Pulmonary artery endothelial cell (primary cell): ENCODE results near the gene STON2. TPM values are rescaled to one million over a fixed set of nuclear protein-coding genes. Genes with fewer than 3 reads are reported as not detected.
"Not testable (repeated sequence)": the region's sequence is repeated elsewhere in the genome, so short reads cannot be mapped to it uniquely, and the experiment has no call there.

Source experiments
- DNase-seq: peaks from one replicate; pipeline ENCODE4 v3.0.0-alpha.2; 2011; ENCODE audit warnings: low read depth, low spot score
- total RNA-seq: library from RNA; depleted of rRNA; stranded (reverse); fragments of >200 nt; gene quantifications from 2 replicates; pipeline ENCODE4 v1.2.3, GENCODE V29; 2014

Gene STON2
- total RNA-seq, 1 donor from 2014 or later, result 0.13 TPM

DNA sequence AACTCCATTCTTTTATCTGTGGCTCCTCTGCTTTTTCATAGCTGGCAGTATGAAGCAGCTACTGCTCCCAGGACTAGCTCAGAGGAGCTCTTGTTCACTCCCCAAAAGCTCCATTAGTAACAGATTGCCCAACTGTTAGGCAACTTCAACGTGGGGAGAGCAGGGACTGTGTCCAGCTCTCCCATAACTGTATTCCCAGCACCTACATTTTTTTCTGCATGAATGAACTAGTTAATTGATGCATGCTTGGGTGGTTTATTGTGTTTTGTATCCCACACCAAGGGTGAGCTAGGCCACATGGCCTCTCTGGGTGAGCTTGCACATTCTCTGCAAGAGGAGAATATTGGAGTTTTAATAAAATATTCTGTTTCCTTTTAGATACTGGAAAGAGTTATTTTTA, 15.2 kb downstream of the STON2 start:
- DNase-seq, result no peak

DNA sequence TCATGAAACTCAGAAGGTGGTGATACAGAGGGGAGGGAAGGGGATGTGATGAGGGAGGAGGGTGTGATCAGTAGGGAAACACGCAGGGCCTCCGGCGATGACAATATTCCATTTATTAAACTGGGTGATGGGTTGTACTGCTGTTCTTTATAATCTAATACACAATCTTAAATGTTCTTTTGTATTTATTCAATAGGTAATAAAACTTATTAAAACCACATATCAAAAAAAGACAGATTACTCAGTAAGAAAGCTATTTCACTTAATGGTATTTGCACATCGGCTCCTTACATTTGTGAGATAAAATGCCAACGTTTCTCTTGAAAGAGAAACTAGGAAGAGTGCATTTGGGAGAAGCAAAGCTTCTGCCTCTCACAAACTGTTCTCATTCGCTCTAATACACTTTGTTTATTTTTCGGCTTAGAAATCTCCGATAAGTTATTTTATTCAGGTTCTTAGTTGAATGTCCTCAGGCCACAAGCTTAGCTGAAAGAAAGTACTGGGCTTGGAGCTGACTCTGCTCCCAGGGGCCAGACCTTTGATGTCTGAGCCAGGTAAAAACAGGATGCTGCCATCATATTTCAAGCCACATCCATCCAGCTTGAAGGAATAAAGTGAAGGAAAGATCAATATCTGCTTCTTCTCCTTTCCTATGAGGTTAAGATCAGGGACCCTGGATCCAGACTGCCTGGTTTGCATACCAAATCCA, 17.5 kb downstream of the STON2 start:
- DNase-seq, result no peak

DNA sequence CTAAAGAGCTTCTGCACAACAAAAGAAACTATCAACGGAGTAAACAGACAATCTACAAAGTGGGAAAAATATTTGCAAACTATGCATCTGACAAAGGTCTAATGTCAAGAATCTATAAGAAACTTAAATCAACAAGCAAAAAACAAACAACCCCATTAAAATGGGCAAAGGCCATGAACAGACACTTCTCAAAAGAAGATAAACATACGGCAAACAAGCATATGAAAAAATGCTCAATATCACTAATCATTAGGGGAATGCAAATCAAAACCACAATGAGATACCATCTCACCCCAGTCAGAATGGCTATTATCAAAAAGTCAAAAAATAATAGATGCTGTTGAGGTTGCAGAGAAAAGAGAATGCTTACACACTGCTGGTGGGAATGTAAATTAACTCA, 20.1 kb downstream of the STON2 start:
- not testable (repeated sequence) for DNase-seq

DNA sequence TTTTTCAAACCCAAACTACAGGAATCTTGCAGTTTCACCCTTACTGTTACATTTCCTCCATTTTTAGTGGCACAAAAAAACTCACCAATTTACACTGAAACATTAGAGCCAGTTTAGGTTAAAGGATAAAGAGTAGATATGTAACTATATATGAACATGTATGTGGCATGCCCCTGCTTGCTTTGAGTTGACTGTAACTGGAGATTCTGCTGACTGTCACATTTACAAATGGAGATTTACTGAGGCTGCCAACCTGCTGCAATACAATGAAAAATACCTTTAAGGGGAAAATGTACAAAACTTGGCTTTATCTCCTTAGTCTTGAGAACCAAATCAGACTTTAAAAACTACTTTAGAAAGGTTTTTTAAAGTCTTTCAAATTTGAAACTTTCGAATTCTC, 28.3 kb downstream of the STON2 start:
- DNase-seq, result no peak

DNA sequence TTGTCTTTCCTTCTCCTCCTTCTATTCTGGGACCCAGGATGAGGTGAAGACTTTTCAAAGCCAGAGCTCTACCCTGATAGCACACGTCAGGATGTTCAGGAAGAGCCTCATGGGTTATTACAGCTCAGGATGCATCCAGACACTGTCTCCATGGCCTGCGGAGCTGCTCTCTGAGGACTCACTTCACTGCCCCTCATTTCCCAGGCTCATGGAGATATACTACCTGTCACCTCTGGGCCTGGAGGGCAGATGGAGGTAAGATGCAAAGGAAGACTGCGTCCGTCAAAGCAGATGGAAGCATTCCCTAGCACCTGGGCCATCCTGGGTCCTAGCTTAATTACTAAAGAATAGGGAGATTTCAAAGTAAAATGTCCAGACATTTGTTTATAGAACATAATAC, 32.6 kb downstream of the STON2 start:
- DNase-seq, result no peak

DNA sequence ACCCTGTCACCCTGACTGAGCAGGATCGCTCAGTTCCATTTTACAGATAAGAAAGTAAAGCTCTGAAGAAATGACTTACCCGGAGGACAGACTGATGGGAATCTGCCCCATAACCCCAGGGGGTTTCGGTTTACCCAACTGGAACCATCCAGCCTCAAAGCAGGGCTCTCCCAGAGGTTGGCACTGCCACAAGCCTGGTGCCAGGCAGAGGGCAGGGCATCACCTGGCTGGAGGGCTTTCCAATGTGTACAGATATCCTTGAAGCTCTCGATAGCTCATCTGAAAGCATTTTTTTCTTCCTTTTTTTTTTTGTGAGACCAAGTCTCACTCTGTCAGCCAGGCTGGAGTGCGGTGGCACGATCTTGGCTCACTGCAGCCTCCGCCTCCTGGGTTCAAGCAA, 33.2 kb downstream of the STON2 start:
- DNase-seq, result no peak

DNA sequence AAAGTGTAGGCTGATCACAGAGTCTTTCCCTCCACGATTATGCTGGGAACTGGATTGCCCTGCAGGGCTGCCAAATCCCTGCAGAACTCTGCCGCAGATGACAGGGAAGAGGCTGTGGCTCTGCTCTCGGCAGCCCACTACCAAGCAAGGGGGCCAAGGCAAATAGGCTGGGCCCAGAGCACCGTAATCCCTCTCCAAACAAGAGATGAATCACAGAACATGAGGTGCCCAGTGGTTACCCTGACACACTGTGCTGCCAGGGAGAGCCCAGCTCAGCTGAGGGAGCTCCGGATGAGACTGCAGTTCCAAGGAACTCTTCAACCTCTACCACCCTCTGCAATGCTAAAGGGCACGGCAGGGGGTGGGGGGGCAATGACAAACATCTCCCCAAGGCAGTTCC, 33.9 kb downstream of the STON2 start:
- DNase-seq, result no peak

DNA sequence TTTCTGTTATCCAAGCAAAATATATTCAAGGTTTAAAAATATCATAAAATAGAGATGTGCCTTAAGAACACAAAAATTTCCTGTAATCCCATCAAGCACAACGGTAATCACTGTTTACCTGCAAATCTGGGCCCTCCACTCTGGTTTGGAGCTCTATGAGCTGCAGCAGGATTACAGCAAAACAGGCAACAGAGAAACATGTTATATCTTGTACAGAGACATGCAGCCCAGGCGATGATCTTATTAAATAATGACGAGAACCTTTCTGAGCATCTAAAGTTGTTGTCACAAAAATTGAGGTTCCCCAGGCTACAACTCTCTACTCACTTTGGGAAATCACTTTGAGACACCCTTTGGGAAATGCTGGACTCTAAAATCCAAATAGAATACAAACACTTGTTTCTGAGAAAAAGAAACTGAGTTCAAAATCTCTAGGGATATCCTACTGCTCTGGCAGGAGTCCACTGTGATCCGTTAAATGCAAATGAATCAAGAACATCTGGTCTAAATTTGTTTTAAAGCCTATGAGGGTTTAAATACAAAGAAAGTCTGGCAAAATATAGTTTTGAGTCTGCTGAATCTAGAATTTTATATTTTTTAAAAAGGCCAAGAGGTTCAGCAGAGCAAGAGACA, 36.3 kb downstream of the STON2 start:
- no peak for DNase-seq

DNA sequence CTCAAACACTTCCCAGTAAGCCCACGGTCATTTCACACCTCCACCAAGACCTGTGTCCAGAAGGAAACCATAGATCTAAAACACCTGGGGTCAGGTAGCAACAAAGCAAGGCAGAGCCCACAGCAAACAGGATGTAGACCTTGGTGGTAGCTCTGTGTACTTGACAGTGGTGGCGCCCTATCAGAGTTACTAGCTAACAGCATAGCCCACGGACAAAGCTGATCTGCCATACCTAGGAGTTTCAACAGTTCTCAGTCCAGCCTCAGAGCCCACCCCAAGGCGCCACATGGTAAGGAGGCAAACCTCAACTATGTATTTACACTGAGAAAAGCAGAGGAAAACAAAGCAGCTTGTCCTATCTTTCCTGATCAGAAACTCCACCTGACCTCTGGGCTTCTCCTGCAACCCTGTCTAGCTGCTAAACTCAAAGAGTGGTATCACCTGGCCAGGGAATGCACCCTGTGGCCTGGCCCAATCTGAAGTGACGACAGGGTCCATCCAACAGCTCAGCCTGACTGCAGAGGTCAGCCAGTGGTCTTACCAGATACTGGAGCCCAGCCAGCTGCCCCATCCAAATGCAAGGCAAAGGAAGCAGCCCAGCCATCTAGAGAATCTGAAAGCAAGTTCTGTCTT, 46.3 kb downstream of the STON2 start:
- DNase-seq, result no peak

DNA sequence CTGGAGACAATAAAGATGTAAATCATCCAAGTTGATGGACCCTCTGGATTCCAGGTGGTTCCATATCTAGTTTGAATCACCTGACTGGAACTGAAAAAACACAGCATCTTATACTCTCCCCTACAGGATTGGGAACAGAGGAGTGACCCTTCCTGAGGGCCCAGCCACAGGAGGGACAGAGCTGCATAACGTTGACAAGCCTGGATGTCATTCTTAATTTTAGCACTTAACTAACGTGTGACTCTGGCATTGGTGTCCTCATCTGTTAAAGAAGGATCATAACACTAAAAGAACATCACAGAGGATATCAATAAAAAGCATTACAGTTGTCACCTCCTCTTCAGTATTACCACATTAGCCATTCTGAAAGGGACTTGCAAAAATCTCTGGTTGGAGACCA, 47.7 kb downstream of the STON2 start:
- no peak for DNase-seq

DNA sequence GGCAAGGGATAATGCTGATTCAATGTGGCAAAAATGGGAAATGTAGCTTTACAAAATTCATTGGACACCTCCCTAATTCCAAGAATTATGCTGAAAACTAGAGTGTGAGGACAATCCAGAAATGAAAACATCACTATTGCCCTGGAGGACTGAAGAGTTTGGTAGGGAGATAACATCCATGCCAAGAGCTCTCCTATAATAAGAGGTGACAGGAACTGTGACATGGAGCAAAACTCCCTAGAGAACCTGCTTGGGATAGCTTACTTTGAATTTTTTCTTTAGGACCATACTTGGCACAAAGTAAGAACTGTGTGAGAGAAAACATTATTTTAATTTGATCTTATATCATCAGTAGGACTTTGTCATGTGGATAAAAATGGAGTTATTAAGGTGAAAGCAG, 48.9 kb downstream of the STON2 start:
- no peak for DNase-seq

DNA sequence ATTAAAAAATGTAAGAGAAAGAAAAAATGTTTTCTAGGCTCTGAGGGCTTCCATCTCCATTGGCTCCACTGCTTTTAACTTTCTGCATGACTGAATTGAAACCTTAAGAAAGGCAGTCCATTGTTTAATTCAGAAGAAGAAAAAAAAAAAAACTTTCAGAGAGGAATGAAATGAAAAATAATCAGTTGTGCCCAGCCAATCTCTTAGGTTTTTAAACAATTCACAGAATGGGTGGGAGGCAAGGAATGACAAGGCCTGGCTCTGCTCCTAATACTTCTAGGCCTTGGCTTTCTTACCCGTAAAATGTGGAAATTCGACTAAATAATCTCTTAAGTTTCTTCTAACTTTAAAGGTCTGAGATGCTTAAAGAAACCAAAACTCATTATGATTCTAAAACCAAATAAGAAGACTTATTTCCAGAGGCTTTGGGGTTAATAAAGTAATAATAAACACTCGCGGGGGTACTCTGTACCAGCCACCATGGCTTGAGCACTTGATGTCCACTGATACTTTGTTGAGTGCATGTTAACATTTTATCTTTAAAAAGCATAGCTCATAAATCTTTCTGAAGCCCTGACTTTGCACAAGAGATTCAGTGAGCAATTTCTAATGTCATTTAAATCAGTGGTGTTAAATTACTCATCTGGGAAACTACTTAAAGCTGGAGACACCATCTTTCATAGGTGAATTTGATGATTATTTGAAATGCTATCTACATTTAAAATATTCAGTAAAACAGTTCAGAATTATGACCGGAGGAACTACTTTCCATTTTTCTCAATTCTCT, 49.6 kb downstream of the STON2 start:
- no peak for DNase-seq

DNA sequence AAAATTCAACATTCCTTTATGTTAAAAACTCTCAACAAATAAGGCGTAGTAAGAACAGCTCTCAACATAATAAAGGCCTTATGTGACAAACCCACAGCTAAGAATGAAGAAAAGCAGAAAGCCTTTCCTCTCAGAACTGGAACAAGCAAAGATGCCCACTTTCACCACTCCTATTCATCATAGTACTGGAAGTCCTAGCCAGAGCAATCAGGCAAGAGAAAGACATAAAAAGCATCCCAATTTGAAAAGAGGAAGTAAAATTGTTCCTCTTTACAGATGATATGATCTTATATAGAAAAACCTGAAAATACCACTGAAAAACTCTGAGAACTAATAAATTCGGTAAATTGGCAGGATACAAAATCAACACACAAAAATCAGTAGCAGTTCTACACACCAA, 52.1 kb downstream of the STON2 start:
- DNase-seq, result no peak

DNA sequence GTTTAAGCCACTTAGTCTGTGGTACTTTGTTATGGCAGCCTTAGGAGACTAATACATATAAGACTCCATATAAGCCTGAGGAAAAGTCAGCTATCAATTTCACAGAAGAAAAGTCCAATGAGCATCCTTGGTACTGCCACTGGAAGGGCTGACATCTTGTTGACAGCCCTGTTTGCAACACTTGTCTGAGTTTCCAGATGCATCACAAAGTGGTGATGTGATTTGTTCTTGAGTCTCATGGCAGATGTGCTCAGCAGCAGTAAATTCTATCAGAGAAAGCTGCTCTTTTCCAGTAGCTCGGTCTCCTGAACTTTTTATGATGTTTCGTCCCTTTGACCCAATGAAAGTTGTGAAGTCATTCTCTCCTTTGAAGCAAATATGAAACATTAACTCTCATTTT, 54.3 kb downstream of the STON2 start:
- no peak for DNase-seq

DNA sequence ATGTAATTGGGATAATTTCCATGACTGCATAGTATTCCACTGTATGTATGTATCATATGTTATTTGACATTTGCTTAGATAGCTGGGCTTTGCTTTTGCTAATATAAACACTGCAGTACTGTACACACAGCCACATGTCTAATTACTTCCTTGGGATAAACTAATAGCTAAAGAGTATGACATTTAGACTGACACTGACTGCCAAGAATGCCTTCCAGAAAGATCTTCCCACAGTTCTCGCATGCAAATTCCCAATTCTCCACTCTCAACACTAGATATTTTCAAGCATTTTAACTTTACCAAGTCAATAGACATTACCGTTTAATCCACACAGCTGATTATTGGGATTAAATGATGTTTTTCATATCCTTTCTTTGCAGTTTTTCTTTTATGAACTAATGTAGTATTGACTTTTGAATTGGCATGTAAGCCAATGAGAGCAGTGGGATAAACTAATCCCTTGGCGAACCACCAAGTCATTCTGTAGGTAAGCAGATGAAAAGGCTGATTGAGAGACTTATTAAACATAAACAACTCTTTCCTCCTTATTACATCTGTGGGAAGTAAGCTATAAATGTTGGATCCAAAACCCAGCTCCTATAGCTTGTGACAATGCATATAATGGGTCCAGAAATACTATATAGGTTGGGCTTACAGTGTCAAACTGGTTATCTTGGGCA, 55.5 kb downstream of the STON2 start:
- DNase-seq, result no peak

DNA sequence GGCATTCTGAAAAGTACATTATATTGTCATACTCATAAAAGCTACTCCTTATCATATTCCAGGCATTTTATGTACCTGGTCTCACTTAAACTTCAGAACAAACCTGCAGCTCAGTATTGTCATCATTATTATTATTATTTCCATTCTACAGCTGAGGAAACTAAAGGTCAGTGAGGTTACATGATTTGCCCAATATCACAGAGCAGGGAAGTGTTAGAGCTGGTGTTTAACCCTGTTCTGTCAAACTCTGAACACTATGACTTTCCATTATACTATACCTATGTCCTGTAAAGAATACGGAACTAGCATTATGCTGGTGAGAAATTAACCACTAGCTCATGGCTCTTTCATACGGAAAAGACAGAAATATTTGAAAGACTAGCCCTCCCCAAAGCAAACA, 56.4 kb downstream of the STON2 start:
- DNase-seq, result no peak

DNA sequence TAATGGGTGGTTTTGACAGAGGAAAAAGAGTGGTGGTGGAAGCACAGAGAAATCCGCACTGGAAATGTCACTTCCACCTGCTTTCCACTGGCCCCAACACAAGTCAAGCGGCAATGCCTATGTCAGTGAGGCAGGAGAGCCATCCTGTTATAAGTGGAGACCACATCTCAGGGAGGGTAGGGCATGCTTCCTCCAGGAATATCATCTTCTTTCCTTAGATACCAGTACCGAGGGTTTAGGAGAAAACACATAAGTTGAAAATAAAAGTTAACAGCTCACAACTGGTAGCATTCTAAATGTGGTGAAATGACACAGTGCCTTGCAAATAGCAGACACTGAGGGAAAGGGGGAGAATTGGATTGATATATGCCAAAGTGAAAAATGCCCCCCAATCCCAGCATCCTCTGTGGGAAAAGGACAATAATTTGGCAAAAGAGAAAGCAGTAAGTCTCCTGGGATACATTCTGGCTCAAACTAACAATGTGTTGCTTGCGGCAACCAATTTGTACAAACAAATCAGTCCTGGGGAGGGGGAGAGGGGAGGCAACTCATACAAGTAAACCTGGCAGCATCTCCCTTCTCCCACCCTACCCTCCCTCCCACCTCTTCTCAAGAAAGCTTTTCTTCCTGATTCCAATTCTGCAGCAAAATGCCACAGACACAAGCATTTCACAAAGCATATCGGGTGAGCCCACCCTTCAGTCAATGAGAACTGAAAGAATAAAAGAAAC, 57.1 kb downstream of the STON2 start:
- no peak for DNase-seq

DNA sequence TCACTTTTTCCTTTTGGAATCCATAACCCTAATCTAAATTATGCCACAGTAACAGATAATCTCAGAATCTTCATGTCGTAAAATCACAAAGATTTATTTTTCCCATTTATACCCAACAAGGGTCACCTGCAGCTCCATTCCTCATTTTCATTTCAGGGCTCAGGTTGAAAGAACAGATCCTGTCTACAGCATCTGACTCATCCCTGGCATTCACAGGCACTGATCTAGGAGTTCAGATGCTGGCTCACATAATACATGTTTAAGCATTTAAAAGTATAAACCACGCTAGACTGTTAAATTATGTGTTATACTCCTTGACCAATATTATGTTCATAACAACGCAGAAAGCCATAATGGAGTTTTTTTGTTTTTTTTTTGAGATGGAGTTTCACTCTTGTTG, 58.3 kb downstream of the STON2 start:
- DNase-seq, result no peak

DNA sequence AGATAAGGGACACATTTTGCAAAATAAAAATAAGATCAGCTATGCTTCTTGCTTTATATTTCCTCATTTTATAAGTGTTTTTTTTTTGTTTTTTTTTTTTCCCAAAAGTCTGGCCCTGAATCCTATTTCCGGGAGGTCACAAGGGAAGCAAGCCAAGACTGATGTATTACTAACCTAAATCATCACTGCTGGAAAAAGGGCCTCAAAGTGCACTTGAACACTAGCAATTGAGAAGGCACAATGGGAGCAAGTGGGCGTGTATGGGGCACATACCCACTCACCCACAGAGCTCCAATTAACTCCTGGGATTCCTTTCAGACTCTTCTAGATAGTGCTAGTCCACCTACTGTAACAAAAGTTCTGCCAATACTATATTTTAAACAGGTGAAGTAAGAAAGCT, 58.8 kb downstream of the STON2 start:
- DNase-seq, result no peak

DNA sequence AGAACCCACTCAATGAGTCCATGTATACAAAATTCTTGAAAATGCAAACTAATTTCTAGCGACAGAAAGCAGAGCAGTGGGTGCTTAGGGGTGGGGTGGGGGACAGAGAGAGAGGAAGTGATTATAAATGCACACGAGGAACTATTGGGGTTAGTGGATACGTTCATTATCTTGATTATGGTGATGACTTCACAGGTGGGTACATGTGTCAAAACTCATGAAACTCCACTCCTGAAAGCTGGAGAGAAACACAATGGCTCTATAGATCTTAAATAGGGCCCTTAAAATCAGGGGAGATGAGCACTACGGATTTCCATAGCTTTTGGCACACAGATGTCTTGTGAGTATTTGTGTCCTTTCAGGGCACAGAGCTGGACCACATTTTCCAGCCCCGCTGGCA, 59.9 kb downstream of the STON2 start:
- DNase-seq, result no peak

DNA sequence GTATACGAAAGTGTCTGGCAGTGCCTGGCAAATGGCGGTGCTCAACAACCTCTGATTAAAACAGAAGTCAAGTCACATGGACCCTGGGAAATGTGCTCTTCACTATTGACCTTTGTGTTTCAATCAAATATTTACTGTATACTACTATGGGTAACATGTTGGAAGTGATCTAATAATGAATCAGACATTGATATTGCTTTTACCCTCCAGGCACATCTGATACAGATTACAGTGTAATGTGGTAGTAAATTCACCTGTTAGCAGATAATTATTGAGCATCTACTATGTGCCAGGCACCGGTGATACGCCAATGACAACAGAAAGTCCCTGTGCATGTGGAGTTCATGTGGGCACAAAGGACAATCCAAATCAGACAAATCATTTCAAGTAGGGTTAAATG, 63.1 kb downstream of the STON2 start:
- DNase-seq, result no peak
